ENCODE data around the gene SYT2.

GRCh38 chr1:202661136-202661845 lies 49.0 kb downstream of the SYT2 start:
- TF ChIP-seq CTCF (IDR thresholded peaks at IDR 0.05) (peak; percentile 85), ZFX (IDR thresholded peaks at IDR 0.05; ENCODE audit: borderline replicate concordance) (no peak)
